Thoracic aorta (tissue), 2 donors: ENCODE results near the gene GFER. TPM values are rescaled to one million over a fixed set of nuclear protein-coding genes. Genes with fewer than 3 reads are reported as not detected.
A peak's percentile ranks its signal among the peaks of the same experiment; 100 is the strongest.
"Not testable (repeated sequence)": the region's sequence is repeated elsewhere in the genome, so short reads cannot be mapped to it uniquely, and the experiment has no call there.

Experiments
- ATAC-seq: fragments of 150-250 bp; one replicate; pipeline ENCODE4 v1.8.0; 2017; ENCODE audit warnings: low read depth; ENCODE audit not compliant: insufficient number of reproducible peaks, low FRiP score
- DNase-seq: peaks from one replicate; pipeline ENCODE4 v3.0.0-alpha.2; 2020; ENCODE audit warnings: low spot score
- H3K27ac ChIP-seq, 2 donors: fragments of 200-600 bp; sonication (generic); 1 replicate in 1 of 2; 2 replicates in 1 of 2; pipeline ENCODE4 v1.5.1; 2016; ENCODE audit warnings: mild to moderate bottlenecking in 2 of 2, moderate library complexity in 2 of 2
- H3K27me3 ChIP-seq: fragments of 200-600 bp; sonication (generic); replicated peaks from 2 replicates; pipeline ENCODE4 v1.6.0; 2016; ENCODE audit warnings: mild to moderate bottlenecking; ENCODE audit not compliant: insufficient read depth
- H3K36me3 ChIP-seq: fragments of 200-600 bp; sonication (generic); one replicate; pipeline ENCODE4 v1.5.1; 2016
- H3K4me1 ChIP-seq, 2 donors: fragments of 200-600 bp; sonication (generic); 1 replicate in 1 of 2; 2 replicates in 1 of 2; pipeline versions ENCODE4 v1.5.1 to v1.6.0; 2016; ENCODE audit warnings: low read depth in 2 of 2, mild to moderate bottlenecking in 1 of 2; ENCODE audit not compliant: control insufficient read depth in 1 of 2
- H3K4me3 ChIP-seq: fragments of 200-600 bp; sonication (generic); 2 replicates; pipeline ENCODE4 v1.5.1; 2016; ENCODE audit warnings: mild to moderate bottlenecking
- H3K9me3 ChIP-seq: fragments of 200-600 bp; sonication (generic); 2 replicates; pipeline ENCODE4 v1.5.1; 2016
- CTCF ChIP-seq: fragments of 200-600 bp; sonication (generic); IDR thresholded peaks from one replicate; pipeline ENCODE4 v1.5.1; 2019; ENCODE audit warnings: antibody characterized with exemption
- total RNA-seq, 2 donors: library from RNA; depleted of rRNA; stranded (reverse); fragments of >200 nt; gene quantifications; one replicate each; pipeline versions ENCODE4 v1.1.0 to v1.2.3, GENCODE V29; 2016

The GFER gene
- total RNA-seq, 2 donors from 2014 or later, result 12.4 to 14.6 TPM

- peaks cover 3% of the 10 kb centered on the region for H3K36me3 ChIP-seq
- H3K27ac ChIP-seq, result peak overlapping the region in 1 of 2 donors; percentile 10
- no peak for TF ChIP-seq CTCF
- H3K9me3 ChIP-seq, result no peaks in the 10 kb centered on the region
- DNase-seq (no peak), ATAC-seq (no peak)
- H3K4me1 ChIP-seq, result peaks cover 23 to 61% of the 10 kb centered on the region in 2 donors
- H3K4me3 ChIP-seq, result no peak overlapping the region
- H3K27me3 ChIP-seq, result no peaks in the 10 kb centered on the region
Observed at GRCh38 chr16:2030036-2030435, 46.0 kb downstream of the GFER start.

- ATAC-seq (no peak), DNase-seq (no peak)
- no peaks in the 10 kb centered on the region for H3K27me3 ChIP-seq
- peaks cover 28 to 65% of the 10 kb centered on the region in 2 donors for H3K4me1 ChIP-seq
- H3K4me3 ChIP-seq, result no peak overlapping the region
- no peaks in the 10 kb centered on the region for H3K9me3 ChIP-seq
- no peak for TF ChIP-seq CTCF
- peak overlapping the region in 1 of 2 donors; percentile 94 for H3K27ac ChIP-seq
- peaks cover 3% of the 10 kb centered on the region for H3K36me3 ChIP-seq
Observed at GRCh38 chr16:2031081-2031577, 47.1 kb downstream of the GFER start.

DNA sequence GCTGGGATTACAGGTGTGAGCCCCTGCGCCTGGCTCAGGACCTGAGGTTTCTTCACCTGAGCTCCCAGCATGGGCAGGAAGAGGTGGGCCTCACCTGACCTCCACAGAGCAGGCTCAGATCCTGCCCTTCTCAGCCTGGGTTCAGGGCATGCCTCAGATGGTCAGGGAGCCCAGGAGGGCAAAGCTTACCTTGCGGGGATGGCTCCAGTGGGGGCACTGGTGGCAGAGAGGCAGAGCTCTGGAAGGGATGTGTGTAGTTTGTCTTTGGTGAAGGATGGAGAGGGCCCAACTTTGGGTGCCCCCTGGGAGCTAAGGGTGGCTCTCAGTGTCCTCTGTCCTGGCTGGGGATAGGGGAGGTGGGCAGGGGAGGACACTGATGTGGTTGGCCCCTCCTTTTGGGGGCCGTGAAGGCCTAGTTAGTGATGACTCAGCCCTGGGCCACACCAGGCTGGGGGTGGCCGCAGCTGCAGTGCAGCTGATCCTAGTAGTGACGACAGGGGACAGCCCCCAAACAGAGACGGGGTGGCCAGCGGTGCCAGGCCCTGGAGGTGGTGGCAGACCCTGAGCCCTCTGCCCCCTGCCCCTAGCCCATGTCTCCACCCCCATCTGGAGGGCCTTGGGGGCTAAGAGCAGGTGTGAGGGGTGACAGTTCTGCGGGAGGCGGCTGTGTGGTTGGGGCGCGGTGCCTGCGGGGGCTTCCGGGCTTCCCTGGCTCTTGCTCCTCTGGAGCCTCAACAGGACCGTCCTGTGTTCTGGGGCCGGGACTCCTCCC, 48.5 kb downstream of the GFER start:
- Histone ChIP-seq H3K4me3 (peak overlapping the region; percentile 65), H3K4me1 (peaks cover 32 to 68% of the 10 kb centered on the region in 2 donors), H3K27ac (peak overlapping the region; percentile 89 to 94), H3K36me3 (peaks cover 10% of the 10 kb centered on the region), H3K9me3 (no peaks in the 10 kb centered on the region), H3K27me3 (no peaks in the 10 kb centered on the region)
- TF ChIP-seq CTCF, result no peak
- no peak for DNase-seq
- ATAC-seq, result no peak

DNA sequence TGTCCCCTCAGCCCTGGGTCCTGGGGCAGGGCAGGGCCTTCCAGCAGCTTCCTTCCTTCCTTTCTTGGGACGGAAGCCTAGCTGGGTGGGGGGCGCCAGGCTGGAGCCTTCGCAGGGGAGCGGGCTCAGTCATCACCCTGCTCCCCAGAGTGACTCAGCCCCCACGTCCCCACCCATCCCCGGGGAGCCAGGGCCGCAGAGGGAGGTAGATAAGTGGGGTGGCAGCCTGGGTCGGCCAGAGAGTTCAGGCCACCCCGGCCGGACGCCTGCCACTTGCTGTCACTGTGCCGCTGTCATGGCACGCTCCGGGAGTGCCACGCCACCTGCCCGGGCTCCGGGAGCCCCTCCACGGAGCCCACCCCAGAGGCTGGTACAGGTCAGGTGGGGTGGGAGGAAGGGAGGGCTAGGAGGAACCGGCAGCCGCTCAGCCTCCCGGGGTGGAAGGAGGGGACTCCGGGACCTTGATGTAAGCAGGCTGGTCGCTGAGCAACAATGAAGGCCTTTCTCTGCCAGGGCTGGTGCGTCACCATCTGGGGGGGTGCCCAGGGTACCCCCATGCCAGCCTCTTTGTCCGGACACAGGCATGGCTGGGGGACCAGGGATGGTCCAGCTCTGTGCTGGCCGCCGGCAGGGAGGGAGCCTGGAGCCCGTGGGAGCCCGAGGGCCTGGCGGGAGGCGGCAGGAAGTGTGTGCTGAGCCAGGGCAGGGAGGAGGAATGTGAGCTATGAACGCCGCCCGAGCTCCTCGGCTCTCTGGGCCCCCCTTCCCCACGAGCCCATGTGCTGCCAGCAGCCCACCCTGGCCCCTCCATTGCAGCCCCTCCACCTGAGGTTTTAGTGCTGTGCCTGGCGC, 49.3 kb downstream of the GFER start:
- H3K4me1 ChIP-seq, result peaks cover 27 to 61% of the 10 kb centered on the region in 2 donors
- H3K27me3 ChIP-seq, result no peaks in the 10 kb centered on the region
- no peak for TF ChIP-seq CTCF
- peak overlapping the region; percentile 65 for H3K4me3 ChIP-seq
- ATAC-seq, result peak; percentile 58
- peak; percentile 36 for DNase-seq
- H3K27ac ChIP-seq, result peak overlapping the region; percentile 89 to 94
- no peaks in the 10 kb centered on the region for H3K9me3 ChIP-seq
- peaks cover 14% of the 10 kb centered on the region for H3K36me3 ChIP-seq

DNA sequence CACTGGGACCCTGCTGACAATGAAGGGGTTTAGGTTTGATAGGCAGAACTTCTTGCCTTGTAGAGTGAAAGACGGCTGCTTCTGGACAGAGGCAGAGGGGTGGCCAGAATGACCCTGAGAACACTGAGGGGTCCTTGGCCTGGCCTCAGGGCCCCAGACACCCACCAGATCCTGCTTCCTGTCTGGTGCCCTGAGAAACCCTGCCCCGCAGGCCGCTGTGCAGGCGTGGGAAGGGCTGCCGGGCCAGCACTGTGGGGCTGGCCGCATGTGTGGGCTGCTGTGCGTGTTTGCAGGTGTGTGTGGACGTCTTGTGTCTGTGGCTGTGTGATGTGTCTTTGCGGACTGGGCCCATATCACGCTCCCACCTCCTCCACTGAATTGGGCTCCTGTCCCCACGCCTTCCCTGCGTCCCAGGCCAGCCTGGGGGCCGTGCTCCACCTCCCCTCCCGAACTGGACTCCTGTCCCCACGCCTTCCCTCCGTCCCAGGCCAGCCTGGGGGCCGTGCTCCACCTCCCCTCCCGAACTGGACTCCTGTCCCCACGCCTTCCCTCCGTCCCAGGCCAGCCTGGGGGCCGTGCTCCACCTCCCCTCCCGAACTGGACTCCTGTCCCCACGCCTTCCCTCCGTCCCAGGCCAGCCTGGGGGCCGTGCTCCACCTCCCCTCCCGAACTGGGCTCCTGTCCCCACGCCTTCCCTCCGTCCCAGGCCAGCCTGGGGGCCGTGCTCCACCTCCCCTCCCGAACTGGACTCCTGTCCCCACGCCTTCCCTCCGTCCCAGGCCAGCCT, 50.1 kb downstream of the GFER start:
- Histone ChIP-seq H3K36me3 (peaks cover 18% of the 10 kb centered on the region), H3K4me1 (peaks cover 28 to 54% of the 10 kb centered on the region in 2 donors), H3K4me3 (peak overlapping the region; percentile 65), H3K27ac (peak overlapping the region; percentile 94 to 95)
- not testable (repeated sequence) for H3K9me3 ChIP-seq, DNase-seq, H3K27me3 ChIP-seq, ATAC-seq
